GM18861 (cell line): ENCODE measurements around the gene FGGY.
"Not testable (repeated sequence)": the region's sequence is repeated elsewhere in the genome, so short reads cannot be mapped to it uniquely, and the experiment has no call there.

Source experiments
- ATAC-seq: cut with Tn5 transposase; IDR thresholded peaks from one replicate; pipeline ENCODE4 v1.9.1; 2021; ENCODE audit not compliant: unreplicated experiment

Gene FGGY

DNA sequence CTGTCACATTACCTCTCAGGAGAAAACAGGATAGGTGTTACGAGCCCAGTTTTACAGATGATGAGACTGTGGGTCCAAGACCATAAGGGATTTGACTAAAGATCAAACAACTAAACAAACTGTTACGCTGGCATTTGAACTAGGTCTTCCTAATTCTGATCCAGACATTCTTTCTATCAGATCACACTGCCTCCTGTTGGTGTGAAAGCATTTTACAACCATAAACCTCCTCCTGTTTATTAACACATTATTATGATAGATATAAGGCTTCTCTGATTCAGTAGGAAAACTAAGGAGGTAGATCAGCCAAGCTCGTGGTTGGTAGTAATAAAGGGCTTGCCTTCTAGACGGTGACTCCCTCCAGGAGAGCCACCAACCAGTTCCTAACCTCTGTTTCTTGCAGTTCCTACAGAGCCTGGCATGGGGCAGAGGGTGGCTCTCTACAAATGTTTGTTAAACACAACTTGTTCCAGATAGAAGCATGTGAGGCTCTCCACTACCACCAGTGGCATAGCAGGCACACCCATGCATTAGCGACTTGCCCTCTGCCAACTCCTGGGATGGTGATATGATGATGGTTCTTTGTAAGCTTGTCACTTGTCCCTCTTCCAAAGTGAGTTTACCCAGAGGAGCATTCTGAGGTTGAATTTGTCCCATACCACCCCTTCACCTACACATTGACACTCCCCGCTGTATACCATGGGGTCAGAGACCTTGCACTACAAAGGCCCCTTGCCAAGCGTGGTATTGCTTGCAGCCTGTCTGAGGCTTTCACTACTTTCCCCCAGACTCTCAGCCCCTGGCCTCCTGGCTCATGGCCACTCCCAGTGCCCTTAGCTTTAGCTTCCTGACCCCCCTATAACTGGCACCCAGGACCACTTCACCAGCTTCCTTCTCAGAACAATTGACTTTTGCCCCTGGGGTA, 421.4 kb downstream of the FGGY start:
- no peak for ATAC-seq

DNA sequence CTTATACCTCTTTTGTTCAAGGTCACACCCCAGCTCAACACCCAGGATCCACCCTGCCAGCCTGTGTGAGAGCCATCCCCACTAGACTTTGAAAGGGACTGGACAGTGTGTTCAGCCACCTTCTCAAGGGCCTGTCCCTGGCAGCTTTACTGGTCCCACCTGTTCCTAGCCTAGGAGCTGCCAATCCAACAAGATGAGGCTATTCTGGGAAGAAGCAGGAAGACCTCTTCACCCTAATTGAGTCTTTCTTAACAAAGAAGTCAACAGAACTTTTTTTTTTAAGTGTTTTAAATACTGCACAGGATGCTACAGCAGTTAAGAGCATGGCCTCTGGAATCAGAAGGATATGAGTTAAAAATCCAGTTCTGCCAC, 422.1 kb downstream of the FGGY start:
- no peak for ATAC-seq

DNA sequence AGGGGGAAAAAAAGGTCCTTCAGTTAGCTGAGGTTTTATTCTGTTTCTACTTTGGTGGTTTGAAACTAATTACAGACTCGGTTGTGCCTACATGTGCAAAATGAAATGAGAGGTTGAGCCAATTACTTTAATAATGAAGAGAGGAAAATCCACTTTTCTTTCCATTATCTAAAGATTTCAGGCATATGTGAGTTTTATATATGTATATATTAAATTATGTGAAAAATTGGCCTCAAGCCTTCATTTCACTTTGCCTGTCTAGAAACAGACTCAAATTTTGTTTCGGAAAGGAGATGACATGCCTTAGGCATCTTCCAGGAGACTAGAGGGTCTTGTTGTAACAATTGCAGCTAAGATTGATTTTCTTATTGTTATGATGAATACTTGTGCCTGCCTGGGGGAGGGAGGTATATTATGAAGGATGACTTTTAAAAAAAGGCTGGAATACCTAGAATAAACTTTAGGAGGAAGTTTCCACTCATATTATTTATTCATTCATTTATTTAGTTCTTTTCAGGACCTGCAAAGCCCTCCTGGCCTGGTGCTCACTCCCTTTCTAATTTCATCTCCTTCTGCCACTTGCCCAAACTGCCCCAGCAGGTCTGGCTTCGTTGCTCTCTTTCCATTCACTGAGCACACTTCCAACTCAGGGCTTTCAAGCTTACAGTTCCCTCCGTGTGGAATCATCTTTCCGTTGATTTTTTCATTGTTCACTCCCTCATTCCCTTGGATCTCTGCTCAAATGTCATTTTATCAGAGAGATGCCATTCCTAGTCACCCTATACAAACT, 423.6 kb downstream of the FGGY start:
- no peak for ATAC-seq

GRCh38 chr1:59730302-59730701, 433.4 kb downstream of the FGGY start:
- no peak for ATAC-seq

DNA sequence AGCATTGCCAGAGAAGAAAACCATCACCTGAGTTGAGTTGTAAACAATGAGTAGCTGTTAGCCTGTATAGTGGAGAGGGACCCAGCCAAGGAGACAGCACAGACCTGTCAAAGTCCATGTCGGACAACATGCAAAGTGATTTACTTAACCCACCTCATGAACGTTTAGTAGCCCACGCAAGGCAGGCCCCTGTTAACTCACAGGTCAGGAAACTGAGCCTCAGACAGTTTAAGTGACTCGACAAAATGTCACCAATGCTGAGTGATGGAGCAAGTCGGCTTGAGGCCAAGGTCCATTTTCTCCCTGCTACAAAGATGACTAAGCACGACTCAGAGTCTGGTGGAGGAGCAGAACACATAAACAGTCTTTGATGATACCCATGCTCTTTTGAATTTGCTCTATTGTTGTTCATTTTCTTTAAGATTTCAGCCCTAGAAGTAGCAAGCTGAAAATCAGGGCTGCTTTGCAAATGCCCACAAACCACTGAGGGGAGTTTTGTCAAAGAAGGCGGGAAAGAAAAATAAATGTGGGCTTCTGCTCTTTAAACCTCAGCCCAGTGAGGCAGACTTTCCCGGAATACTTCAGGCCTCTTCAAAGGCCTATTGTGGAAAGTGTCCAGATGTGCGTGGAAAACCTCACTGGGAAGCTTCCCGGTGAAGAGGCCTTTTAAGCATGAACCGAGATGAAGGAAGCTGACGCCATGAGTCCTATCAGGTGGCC, 434.0 kb downstream of the FGGY start:
- no peak for ATAC-seq

DNA sequence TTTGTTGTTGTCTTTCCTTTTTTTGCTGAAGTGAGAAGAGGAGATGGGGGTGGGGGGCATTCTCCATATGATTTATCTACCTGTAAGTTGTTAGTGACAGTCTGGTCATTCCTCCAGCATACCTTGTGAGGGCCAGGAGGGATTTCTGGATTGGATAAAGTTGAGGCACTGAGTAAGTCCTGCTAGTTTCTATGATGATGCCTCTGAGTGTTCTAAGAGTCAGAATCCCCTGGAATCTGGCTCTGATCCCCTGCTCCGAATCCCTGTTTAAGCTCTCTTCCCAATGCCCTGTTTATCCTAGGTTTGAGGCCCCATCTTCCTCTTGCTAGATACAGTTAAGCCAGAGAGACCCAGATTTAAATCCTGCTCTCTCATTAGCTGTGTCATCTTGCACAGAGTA, 434.7 kb downstream of the FGGY start:
- no peak for ATAC-seq

- no peak for ATAC-seq
These were observed 435.5 kb downstream of the FGGY start for GRCh38 chr1:59732214-59732955.

GRCh38 chr1:59733443-59734141, 436.7 kb downstream of the FGGY start:
- ATAC-seq: no peak

GRCh38 chr1:59735927-59736326, 439.0 kb downstream of the FGGY start:
- not testable (repeated sequence) for ATAC-seq

DNA sequence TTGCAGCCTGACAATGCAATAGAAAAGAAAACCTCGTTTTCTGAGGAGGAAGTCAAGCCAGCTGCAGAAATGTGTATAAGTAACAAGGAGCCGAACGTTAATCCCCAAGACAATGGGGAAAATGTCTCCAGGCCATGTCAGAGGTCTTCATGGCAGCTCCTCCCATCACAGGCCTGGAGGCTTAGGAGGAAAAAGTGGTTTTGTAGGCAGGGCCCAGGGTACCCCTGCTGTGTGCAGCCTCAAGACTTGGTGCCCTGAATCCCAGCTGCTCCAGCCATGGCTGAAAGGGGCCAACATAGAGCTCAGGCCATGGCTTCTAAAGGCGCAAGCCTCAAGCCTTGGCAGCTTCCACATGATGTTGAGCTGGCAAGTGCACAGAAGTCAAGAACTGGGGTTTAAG, 439.9 kb downstream of the FGGY start:
- no peak for ATAC-seq

DNA sequence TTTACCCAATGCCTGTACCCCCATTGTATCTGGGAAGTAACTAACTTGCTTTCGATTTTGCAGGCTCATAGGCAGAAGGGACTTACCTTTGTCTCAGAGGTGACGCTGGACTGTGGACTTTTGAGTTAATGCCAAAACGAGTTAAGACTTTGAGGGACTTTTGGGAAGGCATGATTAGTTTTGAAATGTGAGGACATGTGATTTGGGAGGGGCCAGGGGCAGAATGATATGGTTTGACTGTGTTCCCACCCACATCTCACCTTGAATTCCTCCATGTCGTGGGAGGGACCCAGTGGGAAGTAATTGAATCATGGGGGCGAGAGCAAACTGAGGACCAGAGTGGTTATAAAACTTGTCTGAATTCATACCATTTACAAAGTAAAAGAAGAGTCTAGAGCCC, 440.7 kb downstream of the FGGY start:
- ATAC-seq: no peak

DNA sequence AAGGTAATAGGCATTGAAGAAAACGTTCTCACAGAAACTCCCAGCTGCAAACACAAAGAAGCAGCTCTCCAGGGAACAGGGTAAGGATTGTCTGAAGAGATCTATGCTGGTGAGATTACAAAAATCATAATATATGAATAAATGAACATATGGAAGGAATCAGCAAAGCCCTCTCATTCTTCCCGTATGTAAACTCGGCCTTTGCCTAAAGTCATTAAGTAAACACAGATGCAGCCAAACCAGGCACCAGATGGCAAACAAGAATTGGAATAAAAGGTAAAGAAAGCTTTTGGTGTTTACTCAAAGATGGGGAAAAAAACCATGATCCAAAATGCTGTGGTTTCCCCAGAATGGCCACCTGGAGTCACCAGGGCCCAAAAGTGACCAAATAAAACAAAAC, 441.3 kb downstream of the FGGY start:
- ATAC-seq: no peak

DNA sequence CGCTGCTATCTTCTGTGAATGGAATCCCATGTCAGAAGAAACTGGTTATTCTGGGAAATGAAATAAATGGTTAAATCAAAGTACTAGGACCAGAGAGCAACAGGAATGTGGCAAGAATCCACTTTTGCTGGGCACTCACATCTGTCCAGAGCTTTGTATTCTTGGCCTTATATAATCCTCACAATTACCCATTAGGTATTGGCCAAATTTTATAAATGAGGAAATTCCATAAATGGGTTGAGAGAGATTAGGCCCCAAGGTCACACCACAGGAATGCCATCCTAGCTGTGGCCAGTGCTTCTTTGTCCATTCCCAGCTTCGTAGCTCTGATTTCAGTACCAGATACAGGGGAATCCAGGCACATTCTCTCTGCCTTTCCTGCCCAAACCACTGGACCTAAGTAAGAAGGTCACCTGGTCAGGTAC, 441.7 kb downstream of the FGGY start:
- no peak for ATAC-seq

DNA sequence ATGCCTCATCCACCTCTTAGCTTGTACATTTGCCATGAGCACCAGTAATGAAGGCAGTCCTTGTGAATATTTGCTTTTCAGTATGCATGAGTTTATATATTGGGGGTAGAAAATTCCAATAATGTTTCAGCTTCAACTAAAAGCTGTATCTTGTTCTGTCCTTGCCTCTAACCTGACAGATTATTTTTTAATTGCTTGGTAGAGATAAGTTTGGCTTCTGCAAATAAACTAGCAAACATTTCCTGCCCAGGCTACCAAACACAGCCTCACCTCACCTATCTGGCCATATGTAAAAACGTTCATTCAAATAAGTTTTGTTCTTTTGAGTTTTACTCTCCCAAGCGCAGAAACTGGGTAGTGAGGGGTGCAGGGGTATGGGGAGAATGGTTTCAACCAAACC, 442.2 kb downstream of the FGGY start:
- ATAC-seq: no peak

- ATAC-seq: no peak
These were observed 445.6 kb downstream of the FGGY start for GRCh38 chr1:59742526-59742925.

- ATAC-seq: no peak
These were observed 446.6 kb downstream of the FGGY start for GRCh38 chr1:59743324-59744091.

- no peak for ATAC-seq
These were observed 450.6 kb downstream of the FGGY start for GRCh38 chr1:59747420-59748024.

DNA sequence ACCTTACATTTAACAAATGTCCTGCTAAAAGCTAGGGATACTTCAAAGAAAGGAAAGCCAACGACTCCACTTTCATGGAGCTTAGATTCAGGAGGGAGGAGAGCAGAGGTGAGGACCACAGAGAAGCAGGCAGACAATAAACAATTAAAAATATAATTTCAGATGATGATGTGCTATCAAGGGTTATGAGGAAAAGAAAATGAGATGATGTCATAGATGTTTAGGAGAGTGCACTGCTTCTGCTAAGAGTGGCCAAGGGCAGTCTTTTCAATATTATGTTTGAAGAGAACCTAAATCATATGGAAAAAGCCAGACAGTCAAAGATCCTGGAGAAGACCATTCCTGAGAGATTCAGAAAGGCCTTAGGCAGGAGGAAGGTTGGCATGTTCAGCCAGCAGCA, 451.2 kb downstream of the FGGY start:
- ATAC-seq: no peak
